H1 (cell line): ENCODE data around the gene MS4A5. TPM values are rescaled to one million over a fixed set of nuclear protein-coding genes. Genes with fewer than 3 reads are reported as not detected.

Experiments
- CTCF ChIA-PET: fragments of 300-600 bp; sonication (Branson Sonifier 250); formaldehyde crosslinking; loops from one replicate; lab custom pipeline; 2021; ENCODE audit not compliant: partially characterized antibody; lab: Charles Lee
- POLR2A ChIA-PET: fragments of 300-600 bp; sonication (Branson Sonifier 250); formaldehyde crosslinking; loops from one replicate; lab custom pipeline; 2021; ENCODE audit warnings: inconsistent platforms; ENCODE audit not compliant: partially characterized antibody; lab: Charles Lee
- DNase-seq, 2 experiments: peaks; one replicate each; pipeline versions ENCODE4 v3.0.0 to v3.0.0-alpha.2; 2010 to 2022; ENCODE audit warnings: low spot score in 2 of 2, low read depth in 1 of 2, mixed read lengths in 1 of 2
- FAIRE-seq: peaks from 2 replicates; lab custom pipeline; 2011; peaks lifted over from hg19 to GRCh38; lab: Jason Lieb, UNC
- H2AFZ ChIP-seq: 2 replicates; pipeline ENCODE4 v1.8.1; 2012; ENCODE audit warnings: low read length, inconsistent platforms
- H2AK5ac ChIP-seq: 2 replicates; pipeline ENCODE4 v1.6.1; 2013; ENCODE audit warnings: low read depth, low read length
- H2BK120ac ChIP-seq: replicated peaks from 2 replicates; pipeline ENCODE3; 2013; ENCODE audit warnings: low read depth, low read length, inconsistent platforms
- H2BK12ac ChIP-seq: 2 replicates; pipeline ENCODE4 v1.6.1; 2013; ENCODE audit warnings: low read depth, low read length
- H2BK15ac ChIP-seq: 2 replicates; pipeline ENCODE4 v1.6.1; 2013; ENCODE audit warnings: low read length
- H2BK20ac ChIP-seq: 2 replicates; pipeline ENCODE4 v1.6.1; 2013; ENCODE audit warnings: low read length
- H2BK5ac ChIP-seq: 2 replicates; pipeline ENCODE4 v1.6.1; 2013; ENCODE audit warnings: low read depth, low read length
- H3K14ac ChIP-seq: 2 replicates; pipeline ENCODE4 v1.6.1; 2013; ENCODE audit warnings: inconsistent platforms; ENCODE audit not compliant: insufficient read length
- H3K18ac ChIP-seq: 2 replicates; pipeline ENCODE4 v1.6.1; 2013; ENCODE audit warnings: low read length; ENCODE audit errors: extremely low read depth
- H3K23ac ChIP-seq: 2 replicates; pipeline ENCODE4 v1.6.1; 2013; ENCODE audit warnings: inconsistent platforms; ENCODE audit not compliant: insufficient read length
- H3K23me2 ChIP-seq: 2 replicates; pipeline ENCODE4 v1.6.1; 2013; ENCODE audit warnings: low read depth, low read length
- H3K27ac ChIP-seq: 2 replicates; pipeline ENCODE4 v1.6.1; 2011; ENCODE audit warnings: low read depth, low read length, inconsistent platforms
- H3K27me3 ChIP-seq, 4 experiments: replicated peaks in 1 of 4; 1 replicate in 1 of 4; 2 replicates in 3 of 4; pipeline versions ENCODE4 v1.6.1 to v1.8.1; 2011 to 2013; ENCODE audit warnings: low read length in 3 of 4, mild to moderate bottlenecking in 3 of 4, inconsistent platforms in 2 of 4, mixed read lengths in 2 of 4, moderate library complexity in 1 of 4; ENCODE audit not compliant: control insufficient read depth in 3 of 4, insufficient read depth in 3 of 4; ENCODE audit errors: extremely low read depth in 1 of 4
- H3K36me3 ChIP-seq, 4 experiments: 2 replicates each; pipeline versions ENCODE4 v1.6.1 to v1.8.1; 2011 to 2013; ENCODE audit warnings: mild to moderate bottlenecking in 4 of 4, low read length in 3 of 4, moderate library complexity in 2 of 4, control low read depth in 1 of 4, inconsistent platforms in 1 of 4; ENCODE audit not compliant: insufficient read depth in 4 of 4, control insufficient read depth in 2 of 4
- H3K4ac ChIP-seq: replicated peaks from 2 replicates; pipeline ENCODE3; 2013; ENCODE audit warnings: low read length, low read depth, mixed read lengths, inconsistent platforms; ENCODE audit not compliant: insufficient read length
- H3K4me1 ChIP-seq, 4 experiments: replicated peaks in 1 of 4; 1 replicate in 1 of 4; 2 replicates in 3 of 4; pipeline versions ENCODE4 v1.6.1 to v1.8.1; 2011 to 2013; ENCODE audit warnings: low read length in 3 of 4, inconsistent platforms in 2 of 4, mixed read lengths in 1 of 4; ENCODE audit not compliant: insufficient read depth in 4 of 4, control insufficient read depth in 3 of 4
- H3K4me2 ChIP-seq, 2 experiments: 2 replicates each; pipeline versions ENCODE4 v1.6.1 to v1.8.1; 2011 to 2013; ENCODE audit warnings: low read depth in 2 of 2, low read length in 2 of 2, control low read depth in 1 of 2, inconsistent platforms in 1 of 2, mild to moderate bottlenecking in 1 of 2; ENCODE audit not compliant: insufficient read depth in 1 of 2
- H3K4me3 ChIP-seq, 4 experiments: fragments of 200-600, 300-600 bp in 1 of 4; sonication (generic), shearing (Covaris generic), sonication (Bioruptor Twin) in 1 of 4; 2 replicates each; pipeline versions ENCODE4 v1.5.1 to v1.8.1; 2011 to 2016; ENCODE audit warnings: low read length in 4 of 4, low read depth in 3 of 4, control low read depth in 2 of 4, inconsistent platforms in 2 of 4, mild to moderate bottlenecking in 2 of 4, mixed read lengths in 1 of 4, moderate library complexity in 1 of 4; ENCODE audit not compliant: insufficient read depth in 2 of 4; ENCODE audit errors: extremely low read depth in 1 of 4
- H3K56ac ChIP-seq: replicated peaks from 2 replicates; pipeline ENCODE3; 2013; ENCODE audit warnings: low read depth, mild to moderate bottlenecking, mixed read lengths, low read length, inconsistent platforms; ENCODE audit not compliant: insufficient read length
- H3K79me1 ChIP-seq: 2 replicates; pipeline ENCODE4 v1.6.1; 2013; ENCODE audit warnings: low read depth, low read length, control low read depth
- H3K79me2 ChIP-seq, 2 experiments: 2 replicates each; pipeline versions ENCODE4 v1.6.1 to v1.8.1; 2012 to 2013; ENCODE audit warnings: low read length in 2 of 2, mild to moderate bottlenecking in 2 of 2, inconsistent platforms in 1 of 2; ENCODE audit not compliant: insufficient read depth in 2 of 2, control insufficient read depth in 1 of 2
- H3K9ac ChIP-seq, 4 experiments: replicated peaks in 1 of 4; 1 replicate in 1 of 4; 2 replicates in 3 of 4; pipeline versions ENCODE4 v1.6.1 to v1.8.1; 2011 to 2013; ENCODE audit warnings: low read depth in 3 of 4, low read length in 3 of 4, control low read depth in 2 of 4, mild to moderate bottlenecking in 2 of 4, moderate library complexity in 2 of 4, inconsistent platforms in 1 of 4; ENCODE audit errors: extremely low read depth in 1 of 4
- H3K9me3 ChIP-seq, 2 experiments: 2 replicates each; pipeline versions ENCODE4 v1.6.1 to v1.8.1; 2012 to 2013; ENCODE audit warnings: mild to moderate bottlenecking in 2 of 2, moderate library complexity in 2 of 2, control low read depth in 1 of 2, inconsistent platforms in 1 of 2, low read depth in 1 of 2, low read length in 1 of 2, mixed read lengths in 1 of 2; ENCODE audit not compliant: insufficient read depth in 2 of 2
- H4K20me1 ChIP-seq, 2 experiments: replicated peaks in 1 of 2; 2 replicates each; pipeline versions ENCODE3 to v1.8.1; 2011 to 2013; ENCODE audit warnings: inconsistent platforms in 2 of 2, low read length in 2 of 2, mild to moderate bottlenecking in 1 of 2; ENCODE audit not compliant: insufficient read depth in 2 of 2, control insufficient read depth in 1 of 2
- H4K5ac ChIP-seq: 2 replicates; pipeline ENCODE4 v1.6.1; 2013; ENCODE audit warnings: low read length, low read depth, mixed read lengths, inconsistent platforms; ENCODE audit not compliant: insufficient read length
- H4K8ac ChIP-seq: 2 replicates; pipeline ENCODE4 v1.8.0; 2013; ENCODE audit warnings: mild to moderate bottlenecking, moderate library complexity, low read length, inconsistent platforms; ENCODE audit not compliant: insufficient read depth; ENCODE audit errors: extremely low read depth
- H4K91ac ChIP-seq: replicated peaks from 2 replicates; pipeline ENCODE3; 2013; ENCODE audit warnings: low read length, mixed read lengths, inconsistent platforms; ENCODE audit not compliant: insufficient read length
- CTBP2 ChIP-seq: IDR thresholded peaks from 2 replicates; pipeline ENCODE4 v1.7.0; 2011; ENCODE audit warnings: borderline replicate concordance, mild to moderate bottlenecking, moderate library complexity, mixed read lengths, low read length; ENCODE audit not compliant: insufficient read depth, insufficient read length
- NRF1 ChIP-seq: IDR thresholded peaks from 2 replicates; pipeline ENCODE4 v1.6.1; 2011; ENCODE audit warnings: mild to moderate bottlenecking, low read depth, low read length, improper control_type of control experiment
- POLR2A ChIP-seq, 2 experiments: IDR thresholded peaks; 1 replicate in 1 of 2; 2 replicates in 1 of 2; pipeline ENCODE4 v1.6.1; 2011; ENCODE audit warnings: low read depth in 2 of 2, low read length in 2 of 2, mild to moderate bottlenecking in 2 of 2; ENCODE audit errors: control extremely low read depth in 1 of 2
- POLR2AphosphoS5 ChIP-seq: IDR thresholded peaks from 2 replicates; pipeline ENCODE4 v1.6.1; 2011; ENCODE audit warnings: low read depth, low read length
- POU5F1 ChIP-seq: IDR thresholded peaks from 2 replicates; pipeline ENCODE4 v1.6.1; 2011; ENCODE audit warnings: low read depth, mild to moderate bottlenecking, low read length, moderate library complexity
- WGBS, 2 experiments: shearing (Covaris generic) in 1 of 2; methylation state at CpG; one replicate each; pipeline versions ENCODE4 v1.1.6 to v1.1.7; 2013 to 2015; ENCODE audit warnings: low lambda C conversion rate in 2 of 2, mixed read lengths in 2 of 2, inconsistent platforms in 1 of 2, low coverage in 1 of 2, missing lambda C conversion rate in 1 of 2; ENCODE audit not compliant: insufficient replicate concordance in 2 of 2, insufficient coverage in 1 of 2, insufficient read length in 1 of 2; ENCODE audit errors: extremely low coverage in 1 of 2, missing lambda C conversion rate in 1 of 2; 5-methylcytosine and 5-hydroxymethylcytosine counted together
- polyA plus RNA-seq, 7 experiments: library from polyadenylated mRNA; depleted of rRNA in 3 of 7; stranded (reverse) in 5 of 7; unstranded in 2 of 7; fragments of >200 nt in 5 of 7; fragments of 200-250 nt in 2 of 7; gene quantifications; 1 replicate in 5 of 7; 2 replicates in 1 of 7; 4 replicates in 1 of 7; pipeline versions ENCODE4 v1.2.1 to v1.2.3, GENCODE V29; 2011 to 2013; ENCODE audit warnings: missing spikeins in 2 of 7, mixed read lengths in 2 of 7
- total RNA-seq: library from RNA; stranded (reverse); fragmentation: NEBNext Ultra II Directional; extraction: Animal tissue kit (Norgen Biotek cat#: 25700); gene quantifications from 2 replicates; pipeline ENCODE4 v1.2.1, GENCODE V29; 2021
- TF ChIP-seq, protein P1 (sequence below): IDR thresholded peaks from 2 replicates; pipeline ENCODE4 v1.6.1; 2012; ENCODE audit warnings: inconsistent platforms

Gene MS4A5
- total and polyA plus RNA-seq, 2 of the 8 experiments (the other 6 are each of a cell fraction or from before 2014, with no cell fraction given), result not detected

- Histone ChIP-seq H4K8ac (no peak overlapping the region), H2BK120ac (no peak overlapping the region), H4K91ac (no peak overlapping the region), H3K14ac (no peak overlapping the region), H2BK5ac (no peak overlapping the region), H3K56ac (no peak overlapping the region), H3K9me3 (peaks cover 0 to 5% of the 10 kb centered on the region in 2 experiments; a peak in 1 of 4 replicates), H2AK5ac (no peak overlapping the region), H3K27ac (no peak overlapping the region), H3K4me3 (no peak overlapping the region), H2AFZ (no peak overlapping the region), H3K18ac (no peak overlapping the region), H2BK12ac (no peak overlapping the region), H3K23me2 (no peaks in the 10 kb centered on the region; the same call in 1 of the 2 replicates), H3K4me2 (no peak overlapping the region), H3K79me2 (no peaks in the 10 kb centered on the region), H2BK15ac (no peak overlapping the region), H2BK20ac (no peak overlapping the region), H3K79me1 (no peaks in the 10 kb centered on the region), H4K20me1 (no peaks in the 10 kb centered on the region), H3K27me3 (no peaks in the 10 kb centered on the region), H3K4ac (no peak overlapping the region), H3K23ac (no peak overlapping the region), H3K9ac (no peak overlapping the region), H3K4me1 (peaks cover 0 to 6% (median 2%) of the 10 kb centered on the region in 4 experiments; a peak in 3 of 7 replicates), H3K36me3 (no peaks in the 10 kb centered on the region), H4K5ac (no peak overlapping the region)
- FAIRE-seq (no peak), DNase-seq (no peak)
- TF ChIP-seq POLR2A (IDR thresholded peaks at IDR 0.05; ENCODE audit: control extremely low read depth in 1 of 2, low read depth in 2 of 2, low read length in 2 of 2) (no peak), NRF1 (no peak), POLR2AphosphoS5 (no peak), CTBP2 (no peak), POU5F1 (no peak)
- TF ChIP-seq, protein P1, sequence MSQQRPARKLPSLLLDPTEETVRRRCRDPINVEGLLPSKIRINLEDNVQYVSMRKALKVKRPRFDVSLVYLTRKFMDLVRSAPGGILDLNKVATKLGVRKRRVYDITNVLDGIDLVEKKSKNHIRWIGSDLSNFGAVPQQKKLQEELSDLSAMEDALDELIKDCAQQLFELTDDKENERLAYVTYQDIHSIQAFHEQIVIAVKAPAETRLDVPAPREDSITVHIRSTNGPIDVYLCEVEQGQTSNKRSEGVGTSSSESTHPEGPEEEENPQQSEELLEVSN, result no peak
- CTCF ChIA-PET, result no interaction called here
- 98% methylated on average over 2 of the region's 2 CpGs; no CpG with 5 or more reads in 1 of the 2 experiments for WGBS, 2 experiments
- POLR2A ChIA-PET, result interaction anchor here (1.0 kb wide), 1 partner anchor 8 kb away, joined by 3 read pairs; no protein-coding TSS in a partner anchor
Measured at GRCh38 chr11:60493454-60493853, 64.1 kb downstream of the MS4A5 start.
